H9 (cell line): ENCODE data around the gene MAP3K10. TPM values are rescaled to one million over a fixed set of nuclear protein-coding genes. Genes with fewer than 3 reads are reported as not detected.

ENCODE experiments used
- DNase-seq: peaks from one replicate; pipeline ENCODE4 v3.0.0-alpha.2; 2017
- H2AFZ ChIP-seq: one replicate; pipeline ENCODE4 v1.6.1; 2013; ENCODE audit warnings: mild to moderate bottlenecking, low read length, control low read depth, moderate library complexity
- H2AK5ac ChIP-seq: 2 replicates; pipeline ENCODE4 v1.6.1; 2013; ENCODE audit warnings: low read length, control low read depth, mixed read lengths; ENCODE audit not compliant: insufficient read length
- H2BK120ac ChIP-seq: one replicate; pipeline ENCODE4 v1.6.1; 2013; ENCODE audit warnings: low read depth, mild to moderate bottlenecking, low read length, control low read depth, inconsistent platforms; ENCODE audit not compliant: poor library complexity, severe bottlenecking
- H2BK12ac ChIP-seq: 2 replicates; pipeline ENCODE4 v1.6.1; 2013; ENCODE audit warnings: low read length, control low read depth, mixed read lengths, low read depth; ENCODE audit not compliant: insufficient read length
- H2BK15ac ChIP-seq: 2 replicates; pipeline ENCODE4 v1.6.1; 2013; ENCODE audit warnings: low read depth, low read length, control low read depth
- H2BK20ac ChIP-seq: one replicate; pipeline ENCODE4 v1.6.1; 2013; ENCODE audit warnings: low read depth, mild to moderate bottlenecking, low read length, control low read depth, inconsistent platforms; ENCODE audit not compliant: poor library complexity, severe bottlenecking
- H2BK5ac ChIP-seq: 2 replicates; pipeline ENCODE4 v1.6.1; 2013; ENCODE audit warnings: low read length, control low read depth, mixed read lengths; ENCODE audit not compliant: insufficient read length
- H3K14ac ChIP-seq: 2 replicates; pipeline ENCODE4 v1.6.1; 2013; ENCODE audit warnings: low read length, control low read depth; ENCODE audit not compliant: insufficient read depth
- H3K18ac ChIP-seq: 2 replicates; pipeline ENCODE4 v1.6.1; 2013; ENCODE audit warnings: low read depth, mild to moderate bottlenecking, mixed read lengths, low read length, control low read depth; ENCODE audit not compliant: insufficient read length
- H3K23ac ChIP-seq: 2 replicates; pipeline ENCODE4 v1.6.1; 2013; ENCODE audit warnings: low read length, control low read depth, mixed read lengths, low read depth; ENCODE audit not compliant: insufficient read length
- H3K23me2 ChIP-seq: 2 replicates; pipeline ENCODE4 v1.6.1; 2013; ENCODE audit warnings: low read depth, mild to moderate bottlenecking, mixed read lengths, low read length, control low read depth; ENCODE audit not compliant: insufficient read length, poor library complexity, severe bottlenecking
- H3K27ac ChIP-seq: 2 replicates; pipeline ENCODE4 v1.5.1; 2013; ENCODE audit warnings: low read length, control low read depth, mixed read lengths, low read depth; ENCODE audit not compliant: insufficient read length
- H3K27me3 ChIP-seq: 2 replicates; pipeline ENCODE4 v1.6.1; 2013; ENCODE audit warnings: low read length, control low read depth, inconsistent platforms; ENCODE audit not compliant: insufficient read depth
- H3K4ac ChIP-seq: 2 replicates; pipeline ENCODE4 v1.6.1; 2013; ENCODE audit warnings: low read depth, mild to moderate bottlenecking, control low read depth, inconsistent platforms, low read length, moderate library complexity
- H3K4me1 ChIP-seq: 2 replicates; pipeline ENCODE4 v1.6.1; 2013; ENCODE audit warnings: low read length, control low read depth, inconsistent platforms; ENCODE audit not compliant: insufficient read depth
- H3K4me2 ChIP-seq: 2 replicates; pipeline ENCODE4 v1.6.1; 2013; ENCODE audit warnings: low read length, control low read depth, mixed read lengths; ENCODE audit not compliant: insufficient read length, insufficient read depth
- H3K56ac ChIP-seq: 2 replicates; pipeline ENCODE4 v1.6.1; 2013; ENCODE audit warnings: low read depth, mild to moderate bottlenecking, mixed read lengths, low read length, control low read depth; ENCODE audit not compliant: insufficient read length
- H3K79me1 ChIP-seq: 2 replicates; pipeline ENCODE4 v1.6.1; 2013; ENCODE audit warnings: low read depth, mild to moderate bottlenecking, moderate library complexity, low read length, control low read depth, inconsistent platforms; ENCODE audit not compliant: insufficient read depth, poor library complexity, severe bottlenecking
- H3K79me2 ChIP-seq: 2 replicates; pipeline ENCODE4 v1.6.1; 2013; ENCODE audit warnings: low read length, control low read depth, inconsistent platforms; ENCODE audit not compliant: insufficient read depth
- H3K9ac ChIP-seq: 2 replicates; pipeline ENCODE4 v1.6.1; 2013; ENCODE audit warnings: low read length, control low read depth, mixed read lengths; ENCODE audit not compliant: insufficient read length; ENCODE audit errors: extremely low read depth
- H3K9me3 ChIP-seq: one replicate; pipeline ENCODE4 v1.6.1; 2013; ENCODE audit warnings: low read depth, low read length, inconsistent platforms; ENCODE audit not compliant: control insufficient read depth
- H3T11ph ChIP-seq: one replicate; pipeline ENCODE4 v1.6.1; 2013; ENCODE audit warnings: mild to moderate bottlenecking, low read length, control low read depth, inconsistent platforms
- H4K20me1 ChIP-seq: one replicate; pipeline ENCODE4 v1.6.1; 2013; ENCODE audit not compliant: control insufficient read depth, insufficient read length, insufficient read depth
- H4K5ac ChIP-seq: 2 replicates; pipeline ENCODE4 v1.6.1; 2013; ENCODE audit warnings: low read depth, mild to moderate bottlenecking, mixed read lengths, low read length, control low read depth; ENCODE audit not compliant: insufficient read length
- H4K8ac ChIP-seq: replicated peaks from 2 replicates; pipeline ENCODE4 v1.6.1; 2013; ENCODE audit warnings: low read length, control low read depth, mixed read lengths, low read depth; ENCODE audit not compliant: insufficient read length
- H4K91ac ChIP-seq: 2 replicates; pipeline ENCODE4 v1.6.1; 2013; ENCODE audit warnings: low read depth, mild to moderate bottlenecking, moderate library complexity, mixed read lengths, low read length, control low read depth; ENCODE audit not compliant: insufficient read length
- H3K27ac Mint-ChIP-seq, 3 experiments: 2 replicates in 2 of 3; 3 replicates in 1 of 3; pipeline ENCODE4 v1.8.0; 2020 to 2021; ENCODE audit warnings: mixed read lengths in 3 of 3, mild to moderate bottlenecking in 1 of 3, moderate library complexity in 1 of 3
- H3K27me3 Mint-ChIP-seq: 2 replicates; pipeline ENCODE4 v1.8.0; 2021; ENCODE audit warnings: low read depth, mild to moderate bottlenecking, moderate library complexity, mixed read lengths
- H3K36me3 Mint-ChIP-seq, 3 experiments: 2 replicates in 2 of 3; 3 replicates in 1 of 3; pipeline ENCODE4 v1.8.0; 2020 to 2021; ENCODE audit warnings: low read depth in 3 of 3, mixed read lengths in 3 of 3; ENCODE audit not compliant: insufficient read depth in 1 of 3
- H3K4me1 Mint-ChIP-seq, 2 experiments: 2 replicates each; pipeline ENCODE4 v1.8.0; 2020; ENCODE audit warnings: mixed read lengths in 2 of 2
- H3K4me3 Mint-ChIP-seq, 2 experiments: 2 replicates in 1 of 2; 3 replicates in 1 of 2; pipeline ENCODE4 v1.8.0; 2020 to 2021; ENCODE audit warnings: mild to moderate bottlenecking in 2 of 2, mixed read lengths in 2 of 2, moderate library complexity in 1 of 2
- H3K9me3 Mint-ChIP-seq, 2 experiments: 2 replicates in 1 of 2; 3 replicates in 1 of 2; pipeline ENCODE4 v1.8.0; 2020; ENCODE audit warnings: mild to moderate bottlenecking in 2 of 2, mixed read lengths in 2 of 2, moderate library complexity in 1 of 2
- CTCF ChIP-seq: fragments of 200-600 bp; sonication (generic); conservative IDR thresholded peaks from 3 replicates; pipeline ENCODE4 v1.8.0; 2021; ENCODE audit warnings: antibody characterized with exemption, mild to moderate bottlenecking
- WGBS: extraction: QIAGEN DNeasy Blood & Tissue Kit; methylation state at CpG from one replicate; pipeline ENCODE4 v1.1.7; 2013; ENCODE audit warnings: missing lambda C conversion rate, low lambda C conversion rate, mixed read lengths; ENCODE audit not compliant: insufficient read length; ENCODE audit errors: extremely low coverage; 5-methylcytosine and 5-hydroxymethylcytosine counted together
- total RNA-seq: library from RNA; stranded (reverse); gene quantifications from 2 replicates; pipeline ENCODE4 v1.2.1, GENCODE V29; 2021

Gene MAP3K10
- total RNA-seq, 1 experiment from 2014 or later = 19.0 TPM

GRCh38 chr19:40157059-40157458 is 34.2 kb upstream of the MAP3K10 start:
- Mint-ChIP-seq H3K27ac (no peak overlapping the region), H3K27me3 (peaks cover 2% of the 10 kb centered on the region), H3K9me3 (peaks cover 5 to 9% of the 10 kb centered on the region in 2 experiments; a peak in 4 of 5 replicates), H3K4me3 (no peak overlapping the region), H3K36me3 (no peaks in the 10 kb centered on the region), H3K4me1 (no peaks in the 10 kb centered on the region)
- no peak overlapping the region for H4K91ac ChIP-seq
- H2BK12ac ChIP-seq = no peak overlapping the region
- no peak overlapping the region for H4K5ac ChIP-seq
- no peak overlapping the region for H3K27ac ChIP-seq
- H3K9me3 ChIP-seq = no peaks in the 10 kb centered on the region
- H3K56ac ChIP-seq = no peak overlapping the region
- no peak overlapping the region for H3K23ac ChIP-seq
- H2AK5ac ChIP-seq = no peak overlapping the region
- no peak overlapping the region for H3K4me2 ChIP-seq
- H3K18ac ChIP-seq = no peak overlapping the region
- peaks cover 3% of the 10 kb centered on the region for H3K23me2 ChIP-seq
- H2BK120ac ChIP-seq = no peak overlapping the region
- H3T11ph ChIP-seq = no peak overlapping the region
- H3K79me2 ChIP-seq = no peaks in the 10 kb centered on the region
- H3K79me1 ChIP-seq = no peaks in the 10 kb centered on the region
- H4K20me1 ChIP-seq = no peaks in the 10 kb centered on the region
- H4K8ac ChIP-seq = no peak overlapping the region
- H2BK5ac ChIP-seq = no peak overlapping the region
- DNase-seq = no peak
- no peak overlapping the region for H2AFZ ChIP-seq
- H3K9ac ChIP-seq = no peak overlapping the region
- no peak overlapping the region for H2BK15ac ChIP-seq
- no peak for TF ChIP-seq CTCF
- no peak overlapping the region for H3K4ac ChIP-seq
- WGBS = no CpG with 5 or more reads among the region's 6 CpGs
- no peak overlapping the region for H2BK20ac ChIP-seq
- no peaks in the 10 kb centered on the region for H3K4me1 ChIP-seq
- no peak overlapping the region for H3K14ac ChIP-seq
- H3K27me3 ChIP-seq = no peaks in the 10 kb centered on the region
